T47D (cell line): Measurements from ENCODE around the gene GTF2B.
"Not testable (repeated sequence)": the region's sequence is repeated elsewhere in the genome, so short reads cannot be mapped to it uniquely, and the experiment has no call there.

Experiments used
- DNase-seq, 2 experiments: peaks; one replicate each; pipeline versions ENCODE4 v3.0.0 to v3.0.0-alpha.2; 2011 to 2012; ENCODE audit warnings: low read depth in 1 of 2, low spot score in 1 of 2
- JUND ChIP-seq: IDR thresholded peaks from 2 replicates; pipeline ENCODE4 v1.6.1; 2012; ENCODE audit warnings: low read depth
- in situ Hi-C: cut with HindIII; loops from 2 replicates; pipeline ENCODE4 v1.10.0; 2016; ENCODE audit warnings: low sequenced_read_pairs, low pct_unique_long_range_greater_than_20kb

GTF2B gene

DNA sequence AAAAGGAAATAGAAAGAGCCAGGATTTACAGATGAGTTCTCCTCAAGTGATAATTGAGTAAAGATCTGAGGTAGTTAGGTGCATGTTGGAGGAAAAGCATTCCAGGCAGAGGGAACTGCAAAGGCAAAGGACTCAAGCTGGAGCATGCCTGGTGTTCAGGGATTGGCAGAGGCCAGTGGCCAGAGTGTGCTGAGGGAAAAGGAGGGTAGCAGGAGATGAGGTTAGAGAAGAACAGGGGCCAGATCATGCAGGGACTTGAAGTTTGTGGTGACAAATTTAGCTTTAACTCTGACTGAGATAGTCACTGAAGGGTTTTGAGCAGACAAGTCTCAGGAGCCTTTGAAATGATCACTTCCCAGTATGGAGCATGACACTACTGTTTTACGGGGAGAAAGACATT is 19.0 kb upstream of the GTF2B start:
- in situ Hi-C loops = no loop called here
- no peak for TF ChIP-seq JUND
- DNase-seq = no peak

DNA sequence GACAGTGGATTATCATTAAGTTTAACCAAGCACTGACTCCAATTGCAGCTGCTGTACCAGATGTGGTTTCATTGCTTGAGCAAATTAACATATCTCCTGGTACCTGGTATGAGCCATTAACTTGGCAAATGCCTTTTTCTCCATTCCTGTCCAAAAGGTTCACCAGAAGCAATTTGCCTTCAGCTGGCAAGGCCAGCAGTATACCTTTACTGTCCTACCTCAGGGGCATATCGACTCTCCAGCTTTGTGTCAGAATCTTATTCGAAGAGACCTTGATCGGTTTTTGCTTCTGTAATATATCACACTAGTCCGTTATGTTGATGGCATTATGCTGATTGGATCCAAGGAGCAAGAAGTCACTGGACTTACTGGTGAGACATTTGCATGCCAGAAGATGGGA is 9.5 kb upstream of the GTF2B start:
- DNase-seq = no peak
- in situ Hi-C loops = no loop called here
- no peak for TF ChIP-seq JUND

GRCh38 chr1:88897070-88897730 is 5.8 kb upstream of the GTF2B start:
- no peak for DNase-seq
- TF ChIP-seq JUND = no peak
- in situ Hi-C loops = no loop called here

- in situ Hi-C loops = no loop called here
- TF ChIP-seq JUND = no peak
- peak in 1 of 2 experiments; percentile 67 for DNase-seq
Observed at GRCh38 chr1:88892357-88892877, 1.1 kb upstream of the GTF2B start.

DNA sequence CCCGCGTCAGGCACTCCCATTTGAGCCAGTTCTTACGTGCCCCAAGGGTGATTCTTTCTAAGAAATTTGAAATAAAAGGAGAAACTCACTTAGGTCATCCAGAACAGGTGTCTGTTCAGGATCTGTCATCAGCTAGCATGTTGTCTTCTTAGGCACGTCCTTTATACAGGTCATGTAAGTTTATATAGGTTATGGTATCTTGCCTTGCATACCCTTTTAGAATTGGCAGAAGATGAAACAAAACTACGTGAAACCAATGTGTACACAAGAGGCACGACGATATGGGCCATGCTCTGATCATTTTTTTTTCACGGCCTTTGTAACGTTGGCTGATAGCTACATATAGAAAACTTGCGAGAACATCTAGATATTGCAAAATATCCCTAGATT is 579 bp upstream of the GTF2B start:
- no peak for DNase-seq
- in situ Hi-C loops = no loop called here
- TF ChIP-seq JUND = no peak

- in situ Hi-C loops = no loop called here
- DNase-seq = peak in 1 of 2 experiments; percentile 28
- no peak for TF ChIP-seq JUND
Observed at GRCh38 chr1:88890791-88891317, 513 bp downstream of the GTF2B start.

GRCh38 chr1:88890131-88890530 is 1.2 kb downstream of the GTF2B start:
- no peak for DNase-seq
- in situ Hi-C loops = no loop called here
- no peak for TF ChIP-seq JUND

DNA sequence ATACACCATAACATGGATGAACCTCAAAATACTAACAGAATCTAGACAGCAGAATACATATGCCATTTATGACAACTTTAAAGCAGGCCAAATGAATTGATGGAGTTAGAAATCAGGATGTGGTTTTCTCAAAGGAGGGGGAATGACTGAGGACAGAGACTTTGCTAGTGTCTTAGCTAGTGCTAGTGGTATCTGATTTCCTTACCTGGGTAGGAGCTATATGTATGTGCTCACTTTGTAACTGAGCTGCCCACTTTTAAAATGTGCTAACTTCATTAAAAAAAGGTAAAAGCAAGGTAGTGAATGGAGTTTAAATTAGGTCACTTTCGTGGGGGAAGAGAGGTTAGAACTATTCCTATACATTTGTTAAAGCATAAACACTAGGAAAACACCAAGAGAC is 2.6 kb downstream of the GTF2B start:
- in situ Hi-C loops = no loop called here
- no peak for DNase-seq
- no peak for TF ChIP-seq JUND

DNA sequence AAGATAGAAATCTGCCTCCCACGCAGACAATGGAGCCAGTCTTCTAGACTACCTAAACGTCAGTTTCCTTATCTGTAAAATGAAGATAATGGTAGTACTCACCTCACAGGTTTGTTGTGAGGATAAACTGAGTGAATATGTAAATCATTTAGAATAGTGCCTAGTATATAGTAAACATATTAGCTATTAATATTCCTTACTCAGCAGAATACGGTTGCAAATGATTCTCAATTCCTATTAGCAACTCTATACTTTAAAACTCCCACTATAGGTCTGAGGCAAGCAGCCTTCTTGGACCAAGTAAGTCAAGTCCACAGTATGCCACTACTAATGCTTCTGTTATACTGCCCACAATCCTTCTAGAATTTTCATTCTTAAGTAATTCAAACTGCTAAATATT is 5.4 kb downstream of the GTF2B start:
- in situ Hi-C loops = no loop called here
- DNase-seq = no peak
- no peak for TF ChIP-seq JUND

DNA sequence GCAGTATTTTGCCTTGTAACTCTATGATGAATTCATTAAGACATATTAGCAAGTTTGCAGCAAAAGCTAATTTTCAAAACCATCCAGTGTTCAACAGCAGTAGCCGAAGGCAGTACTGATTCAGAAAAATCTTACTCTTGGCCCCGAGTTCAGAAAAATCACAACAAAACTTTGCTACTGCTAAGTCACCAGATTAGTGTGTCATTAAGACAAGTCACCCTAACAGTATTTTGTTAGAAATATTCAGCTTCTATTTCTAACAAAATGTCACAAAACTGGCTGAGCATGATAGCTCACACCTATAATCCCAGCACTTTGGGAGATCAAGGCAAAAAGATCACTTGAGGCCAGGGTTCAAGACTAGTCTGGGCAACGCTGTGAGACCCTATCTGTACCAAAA is 8.2 kb downstream of the GTF2B start:
- TF ChIP-seq JUND = no peak
- DNase-seq = no peak
- in situ Hi-C loops = no loop called here

GRCh38 chr1:88880717-88881116 is 10.7 kb downstream of the GTF2B start:
- in situ Hi-C loops, DNase-seq: not testable (repeated sequence)

DNA sequence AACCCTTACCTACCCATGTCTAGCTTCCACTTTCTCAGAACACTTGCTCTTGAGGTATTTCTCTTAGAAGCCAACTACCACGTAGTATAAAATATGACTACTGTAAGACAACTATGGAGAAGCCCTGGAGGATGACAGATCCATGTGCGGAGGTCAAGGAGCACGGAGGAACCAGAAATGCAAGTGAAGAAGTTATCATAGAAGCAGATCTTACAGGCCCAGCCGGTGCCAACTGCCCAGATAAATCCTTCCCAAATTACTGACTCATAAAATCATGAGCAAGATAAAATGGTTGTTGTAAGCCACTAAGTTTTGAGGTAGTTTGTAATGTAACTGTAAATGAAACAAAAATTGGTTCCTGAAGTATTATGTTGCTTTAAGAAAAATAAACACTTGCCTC is 12.6 kb downstream of the GTF2B start:
- DNase-seq = no peak
- no peak for TF ChIP-seq JUND
- in situ Hi-C loops = no loop called here

GRCh38 chr1:88877911-88878310 is 13.5 kb downstream of the GTF2B start:
- no peak for TF ChIP-seq JUND
- in situ Hi-C loops = no loop called here
- DNase-seq = no peak

DNA sequence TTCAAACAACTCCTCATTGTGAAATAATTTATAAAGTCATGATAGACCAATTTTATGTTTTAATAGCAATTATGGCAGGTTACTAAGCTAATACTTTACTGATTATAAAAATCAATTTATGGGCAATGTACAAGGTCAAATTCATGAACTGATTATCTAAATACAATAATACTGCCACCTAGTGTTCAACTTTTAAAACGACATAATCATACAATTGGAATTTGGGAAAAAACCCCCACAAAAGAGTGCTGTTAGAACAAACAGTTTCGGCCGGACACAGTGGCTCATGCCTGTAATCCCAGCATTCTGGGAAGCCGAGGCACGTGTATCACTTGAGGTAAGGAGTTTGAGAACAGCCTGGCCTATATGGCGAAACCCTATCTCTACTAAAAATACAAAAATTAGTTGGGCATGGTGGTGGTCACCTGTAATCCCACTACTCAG is 14.0 kb downstream of the GTF2B start:
- TF ChIP-seq JUND = no peak
- DNase-seq = no peak
- in situ Hi-C loops = no loop called here
